SJSA1 (cell line): Measurements from ENCODE around the gene COA7. TPM values are rescaled to one million over a fixed set of nuclear protein-coding genes. Genes with fewer than 3 reads are reported as not detected.
"Not testable (repeated sequence)": the region's sequence is repeated elsewhere in the genome, so short reads cannot be mapped to it uniquely, and the experiment has no call there.

ENCODE experiments used
- DNase-seq, 2 experiments: peaks; one replicate each; pipeline ENCODE4 v3.0.0-alpha.2; 2015 to 2020; ENCODE audit warnings: low spot score in 2 of 2, low read depth in 1 of 2
- H3K27ac ChIP-seq: fragments of 250-450 bp; sonication (Bioruptor Pico); 2 replicates; pipeline ENCODE4 v1.5.1; 2020; ENCODE audit warnings: mild to moderate bottlenecking, moderate library complexity
- H3K27me3 ChIP-seq: fragments of 250-450 bp; sonication (Bioruptor Pico); replicated peaks from 2 replicates; pipeline ENCODE4 v1.5.1; 2020; ENCODE audit warnings: mild to moderate bottlenecking, moderate library complexity
- H3K36me3 ChIP-seq: fragments of 250-450 bp; sonication (Bioruptor Pico); 2 replicates; pipeline ENCODE4 v1.5.1; 2020; ENCODE audit warnings: mild to moderate bottlenecking
- H3K4me1 ChIP-seq: fragments of 250-450 bp; sonication (Bioruptor Pico); replicated peaks from 2 replicates; pipeline ENCODE4 v1.6.1; 2021; ENCODE audit warnings: mild to moderate bottlenecking
- H3K4me3 ChIP-seq: fragments of 250-450 bp; sonication (Bioruptor Pico); 2 replicates; pipeline ENCODE4 v1.5.1; 2020; ENCODE audit warnings: mild to moderate bottlenecking
- H3K9me3 ChIP-seq: fragments of 250-450 bp; sonication (Bioruptor Pico); replicated peaks from 2 replicates; pipeline ENCODE4 v1.5.1; 2020; ENCODE audit warnings: mild to moderate bottlenecking
- total RNA-seq: library from RNA; depleted of rRNA; stranded (reverse); fragments of >200 nt; shearing (Covaris generic); gene quantifications from 2 replicates; pipeline ENCODE4 v1.2.3, GENCODE V29; 2014

COA7 gene
- total RNA-seq, 1 experiment from 2014 or later = 9.4 TPM

DNA sequence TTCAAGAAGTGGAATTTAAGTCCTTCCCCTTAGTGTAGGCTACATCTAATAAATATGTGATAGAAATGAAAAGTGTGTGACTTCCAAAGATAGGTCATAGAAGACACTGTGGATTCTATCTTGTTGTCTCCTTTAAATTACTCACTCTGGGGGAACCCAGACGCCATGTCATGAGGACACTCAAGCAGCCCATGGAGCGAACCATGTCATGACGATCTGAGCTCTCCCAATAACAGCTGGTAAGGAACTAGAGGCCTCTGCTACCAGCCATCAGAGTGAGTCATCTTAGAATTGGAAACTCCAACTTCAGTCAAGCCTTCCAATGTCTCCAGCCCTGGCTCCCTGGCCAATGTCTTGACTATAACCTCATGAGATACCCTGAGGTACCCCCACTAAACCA, 6.3 kb downstream of the COA7 start:
- Histone ChIP-seq H3K4me3 (no peak overlapping the region), H3K4me1 (no peaks in the 10 kb centered on the region), H3K36me3 (peaks cover 50% of the 10 kb centered on the region), H3K27ac (no peak overlapping the region), H3K27me3 (no peaks in the 10 kb centered on the region), H3K9me3 (no peaks in the 10 kb centered on the region)
- no peak for DNase-seq

DNA sequence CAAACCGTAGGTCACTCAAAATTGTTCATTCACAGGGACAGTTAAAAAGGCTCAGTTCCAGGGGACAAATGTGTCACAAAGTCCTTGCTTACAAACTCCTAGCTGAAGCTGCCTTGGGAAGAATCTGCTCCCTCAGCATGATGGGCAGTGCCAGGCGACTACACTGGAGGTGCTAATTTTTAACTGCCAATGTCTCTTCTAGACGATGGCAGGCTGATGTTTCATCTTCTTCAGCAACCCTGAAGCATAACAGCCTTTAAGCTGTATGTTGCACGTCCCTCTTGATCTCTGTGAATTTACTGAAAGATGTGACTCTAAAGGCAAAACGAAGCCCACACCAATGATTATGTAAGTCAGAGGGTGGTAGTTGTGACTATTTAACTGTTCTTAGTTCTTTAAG, 11.3 kb downstream of the COA7 start:
- no peaks in the 10 kb centered on the region for H3K27me3 ChIP-seq
- no peak overlapping the region for H3K4me3 ChIP-seq
- DNase-seq = no peak
- 0 out of 2 replicates have a peak, but pooled peaks cover 3% of the 10 kb centered on the region for H3K4me1 ChIP-seq
- H3K36me3 ChIP-seq = peaks cover 63% of the 10 kb centered on the region
- no peak overlapping the region for H3K27ac ChIP-seq
- H3K9me3 ChIP-seq = no peaks in the 10 kb centered on the region; the same call in 1 of the 2 replicates

DNA sequence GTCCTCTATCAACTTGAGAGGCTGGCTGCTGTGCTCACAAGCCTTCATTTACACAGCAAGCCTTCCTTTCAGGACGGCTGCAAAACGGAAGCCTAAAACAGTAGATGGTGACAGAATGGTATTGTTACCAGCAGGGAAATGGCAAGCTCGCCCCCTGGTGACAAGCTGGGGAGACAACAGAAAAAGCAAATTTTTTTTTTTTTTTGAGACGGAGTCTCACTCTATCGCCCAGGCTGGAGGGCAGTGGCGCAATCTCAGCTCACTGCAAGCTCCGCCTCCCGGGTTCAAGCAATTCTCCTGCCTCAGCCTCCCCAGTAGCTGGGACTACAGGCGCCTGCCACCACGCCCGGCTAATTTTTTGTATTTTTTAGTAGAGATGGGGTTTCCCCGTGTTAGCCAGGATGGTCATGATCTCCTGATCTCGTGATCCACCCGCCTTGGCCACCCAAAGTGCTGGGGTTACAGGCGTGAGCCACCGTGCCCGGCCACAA, 11.8 kb downstream of the COA7 start:
- not testable (repeated sequence) for H3K4me3 ChIP-seq, H3K27ac ChIP-seq, H3K27me3 ChIP-seq, H3K4me1 ChIP-seq, H3K9me3 ChIP-seq
- H3K36me3 ChIP-seq = peaks cover 59% of the 10 kb centered on the region
- DNase-seq = peak; percentile 57 to 71

DNA sequence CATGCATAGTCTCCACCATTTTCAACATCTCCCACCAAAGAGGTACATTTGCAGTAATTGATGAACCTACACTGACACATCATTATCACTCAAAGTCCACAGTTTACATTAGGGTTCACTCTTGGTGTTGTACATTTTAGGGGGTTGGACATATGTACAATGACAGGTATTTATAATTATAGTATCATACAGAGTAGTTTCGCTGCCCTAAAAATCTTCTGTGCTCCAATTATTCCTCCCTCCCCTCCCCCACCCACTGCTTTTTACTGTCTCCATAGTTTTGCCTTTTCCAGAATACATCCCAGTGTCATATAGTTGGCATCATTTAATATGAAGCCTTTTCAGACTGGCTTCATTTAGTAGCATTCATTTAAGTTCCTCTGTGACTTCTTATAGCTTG, 13.6 kb downstream of the COA7 start:
- H3K9me3 ChIP-seq = no peaks in the 10 kb centered on the region; the same call in 1 of the 2 replicates
- H3K4me3 ChIP-seq = no peak overlapping the region
- H3K27ac ChIP-seq = no peak overlapping the region
- 0 out of 2 replicates have a peak, but pooled peaks cover 3% of the 10 kb centered on the region for H3K4me1 ChIP-seq
- no peak for DNase-seq
- peaks cover 51% of the 10 kb centered on the region for H3K36me3 ChIP-seq
- no peaks in the 10 kb centered on the region for H3K27me3 ChIP-seq

DNA sequence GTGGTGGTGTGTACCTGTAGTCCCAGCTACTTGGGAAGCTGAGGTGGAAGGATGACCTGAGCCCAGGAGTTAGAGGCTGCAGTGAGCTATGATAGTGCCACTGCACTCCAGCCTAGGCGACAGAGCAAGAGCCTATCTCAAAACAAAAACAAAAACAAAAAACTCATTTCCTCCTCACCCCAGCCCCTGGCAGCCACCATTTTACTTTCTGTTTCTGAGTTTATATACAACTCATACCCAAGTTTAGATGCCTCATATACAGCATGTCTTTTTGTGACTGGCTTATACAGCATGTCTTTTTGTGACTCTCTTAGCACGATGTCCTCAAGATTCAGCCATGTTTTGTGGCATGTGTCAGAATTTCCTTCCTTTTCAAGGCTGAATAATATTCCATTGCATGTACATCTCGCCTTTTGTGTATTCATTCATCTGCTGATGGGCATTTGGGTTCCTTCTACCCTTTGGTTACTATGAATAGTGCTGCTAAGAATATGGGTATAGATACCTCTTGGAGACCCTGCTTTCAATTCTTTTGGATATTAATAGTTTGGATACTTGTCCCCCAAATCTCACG, 14.7 kb downstream of the COA7 start:
- H3K4me3 ChIP-seq = no peak overlapping the region
- H3K27me3 ChIP-seq = no peaks in the 10 kb centered on the region
- H3K36me3 ChIP-seq = peaks cover 42% of the 10 kb centered on the region
- H3K4me1 ChIP-seq = 0 out of 2 replicates have a peak, but pooled peaks cover 3% of the 10 kb centered on the region
- DNase-seq = no peak
- no peaks in the 10 kb centered on the region; the same call in 1 of the 2 replicates for H3K9me3 ChIP-seq
- no peak overlapping the region for H3K27ac ChIP-seq

DNA sequence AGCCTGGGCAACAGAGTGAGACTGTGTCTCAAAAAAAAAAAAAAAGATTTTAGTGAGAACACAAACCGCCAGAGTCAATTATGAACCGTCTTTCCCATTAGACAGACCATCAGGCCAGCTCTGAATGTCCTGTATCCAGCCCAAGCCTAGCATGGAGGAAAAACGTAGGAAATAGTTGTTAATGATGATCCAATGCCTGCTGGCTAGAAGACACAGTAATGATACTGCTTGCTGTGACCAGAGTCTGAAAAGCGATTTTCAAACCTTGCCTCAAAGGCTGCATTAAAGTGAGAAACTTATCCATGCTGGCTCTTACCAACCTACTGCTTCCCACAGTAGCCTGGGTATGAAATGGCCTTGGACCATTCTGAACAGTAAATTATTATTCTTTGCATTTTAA, 17.0 kb downstream of the COA7 start:
- Histone ChIP-seq H3K4me3 (no peak overlapping the region), H3K9me3 (no peaks in the 10 kb centered on the region), H3K27ac (no peak overlapping the region), H3K36me3 (peaks cover 19% of the 10 kb centered on the region), H3K27me3 (no peaks in the 10 kb centered on the region), H3K4me1 (0 out of 2 replicates have a peak, but pooled peaks cover 2% of the 10 kb centered on the region)
- no peak for DNase-seq

DNA sequence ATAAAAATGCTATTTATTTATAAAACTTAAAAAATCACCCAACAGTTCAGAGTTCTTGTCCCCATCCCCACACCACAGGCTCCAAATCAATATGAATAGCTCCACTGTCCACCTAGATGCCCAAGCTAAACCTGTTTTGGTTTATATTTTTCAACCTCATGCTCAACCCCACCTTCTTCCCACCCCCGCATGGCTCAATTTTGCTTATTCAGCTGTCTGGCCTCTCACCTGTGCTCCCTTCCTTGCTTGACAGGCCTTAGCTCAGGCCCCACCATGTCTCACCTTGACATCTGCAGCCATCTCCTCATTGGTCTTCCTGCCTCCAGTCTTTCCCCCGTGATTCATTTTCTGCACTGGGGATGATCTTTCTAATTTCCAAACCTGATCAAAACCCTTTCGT, 17.8 kb downstream of the COA7 start:
- Histone ChIP-seq H3K9me3 (no peaks in the 10 kb centered on the region), H3K27ac (no peak overlapping the region), H3K4me1 (no peaks in the 10 kb centered on the region), H3K36me3 (peaks cover 11% of the 10 kb centered on the region), H3K27me3 (no peaks in the 10 kb centered on the region), H3K4me3 (no peak overlapping the region)
- no peak for DNase-seq

DNA sequence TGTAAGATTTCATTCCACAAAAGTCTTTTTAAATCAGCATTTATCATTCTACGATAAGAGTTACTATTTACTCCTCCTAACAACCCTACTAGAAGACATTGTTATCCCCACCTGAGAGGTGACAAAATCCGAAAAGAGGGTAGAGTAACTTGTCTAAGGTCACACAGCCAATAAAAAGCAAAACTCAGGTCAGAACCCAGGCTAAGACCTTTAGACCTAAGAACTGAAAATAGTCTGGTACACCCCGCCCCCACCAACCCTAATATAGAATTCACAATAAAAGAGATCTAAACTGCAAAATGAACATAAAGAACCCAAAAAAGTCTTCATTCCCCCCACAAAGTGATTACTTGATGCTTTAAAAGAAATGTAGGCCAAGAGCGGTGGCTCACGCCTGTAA, 18.6 kb downstream of the COA7 start:
- Histone ChIP-seq H3K4me3 (no peak overlapping the region), H3K36me3 (peaks cover 3% of the 10 kb centered on the region), H3K4me1 (no peaks in the 10 kb centered on the region), H3K27ac (no peak overlapping the region), H3K27me3 (no peaks in the 10 kb centered on the region), H3K9me3 (no peaks in the 10 kb centered on the region)
- no peak for DNase-seq

DNA sequence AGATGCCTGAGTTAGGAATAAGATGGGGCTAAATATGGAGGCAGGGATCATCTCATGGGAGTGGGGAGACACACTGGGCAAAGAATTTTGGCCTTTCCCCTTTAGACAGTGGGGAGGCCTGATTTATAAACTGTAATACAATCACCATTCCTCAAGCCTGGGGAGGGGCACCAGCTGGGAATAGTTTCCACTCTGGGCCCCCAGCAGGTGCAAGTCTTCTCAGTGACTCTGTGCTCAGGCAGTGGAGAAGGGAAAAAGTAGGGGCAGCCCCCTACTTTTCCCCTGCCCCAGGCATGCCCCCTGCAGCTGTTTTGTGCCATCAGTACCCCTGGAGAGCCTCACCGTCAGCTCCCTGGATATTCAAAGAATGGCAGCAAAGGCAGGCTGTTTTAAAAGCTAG, 19.1 kb downstream of the COA7 start:
- DNase-seq = no peak
- H3K27ac ChIP-seq = no peak overlapping the region
- H3K4me1 ChIP-seq = no peaks in the 10 kb centered on the region
- H3K36me3 ChIP-seq = no peaks in the 10 kb centered on the region
- no peaks in the 10 kb centered on the region for H3K27me3 ChIP-seq
- H3K4me3 ChIP-seq = no peak overlapping the region
- no peaks in the 10 kb centered on the region for H3K9me3 ChIP-seq

DNA sequence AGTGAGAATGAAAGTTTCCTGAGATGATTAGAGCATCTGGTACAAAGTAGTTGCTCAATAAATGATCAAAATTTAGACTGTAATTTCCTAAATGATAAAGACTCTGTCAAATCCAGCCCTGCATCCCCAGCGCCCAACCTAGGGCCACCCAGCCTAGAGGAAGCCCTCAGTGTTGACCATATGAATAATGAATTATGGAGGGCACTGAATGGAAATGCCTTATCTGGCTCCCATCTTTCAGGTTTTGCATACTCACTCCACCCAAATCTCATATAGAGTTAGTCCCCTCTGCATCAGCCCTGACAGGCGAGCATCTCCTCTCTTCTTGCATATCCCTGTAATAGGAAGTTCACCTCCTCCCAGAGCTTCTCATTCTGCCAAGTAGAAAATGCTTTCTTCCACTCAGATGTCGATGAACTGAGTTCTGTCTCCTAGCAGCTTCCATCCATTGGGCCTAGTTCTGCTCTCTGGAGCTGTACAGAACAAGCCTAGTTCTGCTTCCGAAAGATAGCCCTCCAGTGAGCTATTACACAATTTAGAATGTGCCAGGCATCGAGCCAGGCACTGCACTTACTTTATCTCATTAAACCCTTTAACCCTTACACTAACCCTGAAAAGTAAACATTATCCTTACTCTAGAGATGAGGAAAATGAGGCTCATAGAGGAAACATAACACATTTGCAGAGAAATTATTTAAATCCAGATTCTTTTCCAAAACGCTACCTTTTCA, 20.9 kb downstream of the COA7 start:
- Histone ChIP-seq H3K9me3 (no peaks in the 10 kb centered on the region), H3K36me3 (no peaks in the 10 kb centered on the region), H3K4me1 (no peaks in the 10 kb centered on the region), H3K27ac (no peak overlapping the region), H3K4me3 (no peak overlapping the region), H3K27me3 (no peaks in the 10 kb centered on the region)
- DNase-seq = no peak

DNA sequence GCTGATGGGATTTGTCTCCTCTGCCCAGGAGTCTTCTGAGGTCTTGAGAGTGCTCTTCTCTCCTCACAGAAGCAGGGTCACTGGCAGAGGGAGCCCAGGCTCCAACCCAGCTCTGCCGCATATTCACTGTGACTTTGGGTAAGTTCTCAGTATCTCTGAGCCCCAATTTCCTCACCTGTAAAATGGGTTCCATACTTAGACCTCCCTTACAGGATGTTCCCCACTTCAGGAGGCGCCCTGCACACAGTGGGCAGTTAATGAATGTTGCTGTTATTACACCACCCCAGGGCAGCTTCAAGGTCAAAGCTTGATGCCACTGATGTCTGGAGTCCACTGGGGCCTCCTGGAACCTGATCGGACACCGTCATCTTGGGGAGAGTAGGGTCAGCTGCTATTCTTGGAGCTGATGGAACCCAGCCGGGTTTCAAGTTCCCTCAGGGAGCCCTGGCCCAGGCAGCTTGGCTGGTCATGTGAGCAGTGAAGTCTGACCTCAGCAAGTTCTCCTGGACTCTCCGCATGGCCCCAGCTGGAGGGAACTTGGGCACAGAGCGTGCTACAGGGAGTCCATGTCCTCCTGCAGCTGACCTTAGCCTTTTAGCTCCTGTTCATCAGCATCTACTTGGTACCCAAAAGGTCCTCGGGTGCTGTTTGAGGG, 21.8 kb downstream of the COA7 start:
- no peak overlapping the region for H3K4me3 ChIP-seq
- no peaks in the 10 kb centered on the region for H3K27me3 ChIP-seq
- H3K27ac ChIP-seq = no peak overlapping the region
- no peaks in the 10 kb centered on the region for H3K36me3 ChIP-seq
- no peaks in the 10 kb centered on the region for H3K9me3 ChIP-seq
- H3K4me1 ChIP-seq = no peaks in the 10 kb centered on the region
- DNase-seq = no peak

DNA sequence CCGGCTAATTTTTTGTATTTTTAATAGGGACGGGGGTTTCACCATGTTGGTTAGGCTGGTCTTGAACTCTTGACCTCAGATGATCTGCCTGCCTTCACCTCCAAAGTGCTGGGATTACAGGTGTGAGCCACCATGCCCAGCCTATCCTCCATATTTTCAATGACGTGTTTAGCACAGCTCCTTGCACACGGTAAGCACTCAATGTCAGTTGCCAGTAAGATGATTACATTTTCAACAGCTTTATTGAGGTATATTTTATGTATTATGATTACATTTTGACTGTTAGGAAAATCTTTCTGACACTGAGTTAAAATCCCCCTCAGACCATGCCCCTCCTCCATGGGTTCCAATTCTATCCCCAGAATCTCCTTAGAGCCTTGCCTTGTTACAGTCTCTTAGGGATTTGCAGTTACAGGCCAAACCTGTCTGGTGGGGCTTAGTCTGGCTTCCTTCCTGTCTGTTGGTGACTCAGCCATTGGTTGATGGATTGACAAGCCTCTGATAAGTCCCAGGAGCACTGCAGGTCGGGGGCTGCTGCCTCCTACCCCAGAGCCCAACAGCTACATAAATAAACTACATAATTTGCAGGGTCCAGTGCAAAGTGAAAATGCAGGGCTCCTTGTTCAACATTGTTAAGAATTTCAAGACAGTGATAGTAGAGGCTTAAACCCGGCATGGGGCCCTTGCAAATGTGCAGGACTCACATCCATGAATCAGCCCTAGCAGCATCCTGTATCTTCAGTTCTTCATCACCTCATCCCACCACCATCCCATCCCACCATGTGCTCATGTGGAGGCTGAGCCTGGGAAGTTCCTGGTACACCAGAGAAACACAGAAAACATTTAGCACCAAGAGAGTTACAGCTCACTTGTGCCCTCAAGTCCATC, 23.4 kb downstream of the COA7 start:
- Histone ChIP-seq H3K4me3 (no peak overlapping the region), H3K27ac (no peak overlapping the region), H3K36me3 (no peaks in the 10 kb centered on the region), H3K27me3 (no peaks in the 10 kb centered on the region), H3K4me1 (peaks cover 5% of the 10 kb centered on the region), H3K9me3 (no peaks in the 10 kb centered on the region)
- DNase-seq = no peak

DNA sequence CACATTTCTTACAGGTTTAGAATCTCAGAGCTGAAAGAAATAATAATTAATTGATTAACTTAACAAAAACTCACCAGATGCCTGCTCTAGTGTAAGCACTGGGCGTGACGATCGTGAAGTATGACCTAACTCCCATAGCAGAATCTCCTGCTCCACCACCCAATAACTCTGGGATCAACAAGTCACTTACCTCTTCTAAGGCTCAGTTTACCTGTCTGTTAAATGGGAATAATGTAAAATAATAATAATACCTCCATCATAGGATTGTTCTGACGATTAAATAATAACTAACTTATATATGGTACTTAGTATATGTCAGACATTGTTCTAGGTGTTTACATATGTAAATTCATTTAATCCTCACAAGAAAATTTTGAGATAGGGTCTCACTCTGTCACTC, 24.6 kb downstream of the COA7 start:
- no peaks in the 10 kb centered on the region for H3K9me3 ChIP-seq
- H3K27me3 ChIP-seq = no peaks in the 10 kb centered on the region
- no peak overlapping the region for H3K4me3 ChIP-seq
- no peak for DNase-seq
- peaks cover 9% of the 10 kb centered on the region for H3K4me1 ChIP-seq
- H3K36me3 ChIP-seq = no peaks in the 10 kb centered on the region
- no peak overlapping the region for H3K27ac ChIP-seq
